GM21737 (cell line): ENCODE results near the gene MEGF8.
"Not testable (repeated sequence)": the region's sequence is repeated elsewhere in the genome, so short reads cannot be mapped to it uniquely, and the experiment has no call there.

ENCODE experiments used
- ATAC-seq: cut with Tn5 transposase; IDR thresholded peaks from one replicate; pipeline ENCODE4 v1.9.1; 2021; ENCODE audit warnings: mild to moderate bottlenecking, moderate library complexity; ENCODE audit not compliant: unreplicated experiment

The MEGF8 gene

DNA sequence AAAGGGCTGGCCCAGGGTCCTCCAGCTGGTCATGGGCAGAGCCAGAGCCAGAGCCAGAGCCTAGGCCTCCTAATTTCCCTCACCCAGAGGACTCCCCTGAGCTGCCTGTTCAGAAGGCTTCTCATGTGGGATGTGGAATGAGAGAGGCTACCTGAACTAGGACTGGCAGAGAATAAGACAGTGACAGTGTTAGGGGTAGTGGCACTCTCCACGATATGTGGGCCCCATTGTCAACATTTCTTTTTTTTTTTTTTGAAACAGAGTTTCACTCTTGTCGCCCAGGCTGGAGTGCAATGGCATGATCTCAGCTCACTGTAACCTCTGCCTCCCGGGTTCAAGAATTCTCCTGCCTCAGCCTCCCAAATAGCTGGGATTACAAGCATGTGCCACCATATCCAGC is 5.9 kb downstream of the MEGF8 start:
- not testable (repeated sequence) for ATAC-seq

GRCh38 chr19:42332059-42332458 is 6.6 kb downstream of the MEGF8 start:
- no peak for ATAC-seq

DNA sequence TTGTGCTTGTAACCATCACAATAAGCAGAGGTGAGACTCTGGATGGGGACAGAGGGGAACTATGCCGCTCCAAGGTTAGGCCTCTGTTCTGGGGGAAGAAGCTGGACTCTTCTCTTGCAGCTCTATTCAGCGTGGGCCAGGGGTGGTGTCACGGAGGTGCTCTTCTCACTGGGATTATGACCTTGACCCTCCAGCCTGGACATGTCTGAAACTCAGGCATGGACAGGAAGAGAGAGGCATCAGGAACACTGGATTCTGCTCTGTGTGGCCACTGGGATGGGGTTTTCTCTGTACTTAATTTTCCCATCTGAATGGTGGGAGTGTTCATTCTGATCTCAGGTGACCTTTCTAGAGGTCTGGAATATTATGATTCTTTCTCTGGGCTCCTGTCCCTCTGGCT is 7.6 kb downstream of the MEGF8 start:
- no peak for ATAC-seq

DNA sequence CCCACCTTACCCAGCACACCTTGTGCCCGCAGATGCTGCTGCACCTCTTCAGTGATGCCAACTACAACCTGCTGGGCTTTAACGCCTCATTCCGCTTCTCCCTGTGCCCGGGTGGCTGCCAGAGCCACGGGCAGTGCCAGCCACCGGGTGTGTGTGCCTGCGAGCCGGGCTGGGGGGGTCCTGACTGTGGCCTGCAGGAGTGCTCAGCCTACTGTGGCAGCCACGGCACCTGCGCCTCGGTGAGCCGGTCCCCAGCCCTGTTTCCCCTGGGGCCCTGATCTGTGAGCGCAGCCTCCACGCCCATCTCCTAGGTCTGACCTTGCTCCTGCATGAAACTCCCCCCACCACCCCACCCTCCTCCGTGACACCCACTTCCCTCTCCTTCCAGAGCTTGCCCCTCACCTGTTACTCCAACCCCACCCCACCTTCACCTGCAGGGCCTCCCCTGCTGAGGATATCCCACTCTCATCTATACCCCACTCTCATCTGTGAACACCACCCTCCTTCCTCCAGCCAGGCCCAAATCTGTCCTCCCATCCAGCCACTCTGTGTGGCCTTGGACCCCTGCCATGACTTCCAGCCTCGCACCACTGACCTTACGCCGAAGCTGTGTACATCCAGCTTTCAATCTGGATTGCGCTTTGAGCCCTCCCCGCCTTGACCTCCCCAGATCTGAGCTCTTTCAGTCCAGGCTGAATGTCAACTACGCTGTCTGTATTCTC is 8.7 kb downstream of the MEGF8 start:
- ATAC-seq: no peak

- no peak for ATAC-seq
These were observed 9.4 kb downstream of the MEGF8 start for GRCh38 chr19:42334697-42335373.

- no peak for ATAC-seq
These were observed 10.0 kb downstream of the MEGF8 start for GRCh38 chr19:42335374-42335936.

DNA sequence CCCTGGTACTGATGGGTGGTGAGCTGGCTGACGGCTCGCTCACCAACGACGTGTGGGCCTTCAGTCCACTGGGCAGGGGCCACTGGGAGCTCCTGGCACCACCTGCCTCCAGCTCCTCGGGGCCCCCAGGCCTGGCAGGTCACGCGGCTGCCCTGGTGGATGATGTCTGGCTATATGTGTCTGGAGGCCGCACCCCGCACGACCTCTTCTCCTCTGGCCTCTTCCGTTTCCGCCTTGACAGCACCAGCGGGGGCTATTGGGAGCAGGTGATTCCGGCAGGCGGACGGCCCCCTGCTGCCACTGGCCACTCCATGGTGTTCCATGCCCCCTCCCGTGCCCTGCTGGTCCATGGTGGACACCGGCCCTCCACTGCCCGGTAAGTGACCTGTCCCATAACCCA is 10.5 kb downstream of the MEGF8 start:
- no peak for ATAC-seq

DNA sequence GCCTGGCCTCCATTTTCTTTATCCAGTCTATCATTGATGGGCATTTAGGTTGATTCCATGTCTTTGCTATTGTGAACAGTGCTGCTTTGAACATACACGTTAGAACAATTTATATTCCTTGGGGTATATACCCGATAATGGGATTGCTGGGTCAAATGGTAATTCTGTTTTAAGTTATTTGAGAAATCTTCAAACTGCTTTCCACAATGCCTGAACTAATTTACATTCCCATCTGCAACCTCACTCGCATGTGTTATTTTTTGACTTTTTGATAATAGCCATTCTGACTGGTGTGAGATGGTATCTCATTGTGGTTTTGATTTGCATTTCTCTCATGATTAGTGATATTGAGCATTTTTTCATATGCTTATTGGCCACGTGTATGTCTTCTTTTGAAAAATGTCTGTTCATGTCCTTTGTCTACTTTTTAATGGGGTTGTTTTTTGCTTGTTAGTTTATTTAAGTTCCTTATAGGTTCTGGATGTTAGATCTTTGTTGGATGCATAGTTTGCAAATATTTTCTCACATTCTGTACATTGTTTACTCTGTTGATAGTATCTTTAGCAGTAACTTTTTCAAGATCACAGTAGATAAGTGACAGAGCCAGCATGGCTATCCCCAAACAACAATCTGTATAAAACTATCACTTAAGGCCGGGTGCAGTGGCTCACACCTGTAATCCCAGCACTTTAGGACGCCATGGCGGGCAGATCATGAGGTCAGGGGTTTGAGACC is 13.9 kb downstream of the MEGF8 start:
- ATAC-seq: not testable (repeated sequence)

DNA sequence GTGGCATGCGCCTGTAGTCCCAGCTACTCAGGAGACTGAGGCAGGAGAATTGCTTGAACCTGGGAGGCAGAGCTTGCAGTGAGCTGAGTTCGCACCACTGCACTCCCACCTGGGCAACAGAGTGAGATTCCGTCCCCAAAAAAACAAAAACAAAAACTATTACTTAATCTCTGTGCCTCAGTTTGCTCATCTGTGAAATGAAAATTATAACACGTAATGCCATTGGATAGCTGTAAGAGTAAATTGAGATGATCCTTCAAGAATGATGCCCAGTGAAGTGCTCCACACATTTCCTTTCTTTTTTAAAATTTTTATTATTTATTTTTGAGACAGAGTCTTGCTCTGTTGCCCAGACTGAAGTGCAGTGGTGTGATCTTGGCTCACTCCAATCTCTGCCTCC is 14.5 kb downstream of the MEGF8 start:
- not testable (repeated sequence) for ATAC-seq

GRCh38 chr19:42343344-42344110 is 18.1 kb downstream of the MEGF8 start:
- ATAC-seq: no peak

DNA sequence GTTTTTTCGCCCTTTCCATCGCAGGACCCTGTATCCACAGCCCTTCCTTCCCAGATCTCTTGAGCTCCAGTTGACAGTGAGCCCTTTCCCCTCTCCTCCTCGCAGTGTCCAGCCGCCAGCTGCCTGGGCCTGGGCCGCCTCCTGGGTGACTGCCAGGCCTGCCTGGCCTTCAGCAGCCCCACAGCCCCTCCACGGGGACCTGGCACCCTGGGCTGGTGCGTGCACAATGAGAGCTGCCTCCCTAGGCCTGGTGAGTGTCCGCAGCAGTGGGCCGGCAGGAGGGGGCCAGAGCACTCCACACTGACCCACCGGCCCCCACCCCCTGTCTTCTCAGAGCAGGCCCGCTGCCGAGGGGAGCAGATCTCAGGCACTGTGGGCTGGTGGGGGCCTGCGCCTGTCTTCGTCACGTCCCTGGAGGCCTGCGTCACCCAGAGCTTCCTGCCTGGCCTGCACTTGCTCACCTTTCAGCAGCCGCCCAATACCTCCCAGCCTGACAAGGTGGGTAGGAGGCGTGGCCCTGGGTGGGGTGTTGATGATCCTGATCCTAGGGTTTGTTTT is 19.0 kb downstream of the MEGF8 start:
- ATAC-seq: no peak

- ATAC-seq: no peak
These were observed 19.9 kb downstream of the MEGF8 start for GRCh38 chr19:42345191-42345812.

DNA sequence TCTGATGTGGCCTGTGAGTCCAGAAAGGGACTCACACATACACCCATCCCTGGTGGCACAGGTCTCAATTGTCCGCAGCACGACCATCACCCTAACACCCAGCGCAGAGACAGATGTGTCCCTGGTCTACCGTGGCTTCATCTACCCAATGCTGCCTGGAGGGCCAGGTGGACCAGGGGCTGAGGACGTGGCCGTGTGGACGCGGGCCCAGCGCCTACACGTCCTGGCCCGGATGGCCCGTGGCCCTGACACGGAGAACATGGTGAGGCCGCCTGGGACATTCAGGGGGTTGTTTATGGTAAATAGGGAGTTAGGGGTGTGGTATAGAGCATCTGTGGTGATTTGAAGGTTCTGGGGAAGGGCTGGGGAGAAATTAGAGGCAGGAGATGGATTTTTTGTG is 22.8 kb downstream of the MEGF8 start:
- no peak for ATAC-seq

GRCh38 chr19:42349378-42350107 is 24.1 kb downstream of the MEGF8 start:
- no peak for ATAC-seq

GRCh38 chr19:42350417-42350816 is 25.0 kb downstream of the MEGF8 start:
- ATAC-seq: no peak

- no peak for ATAC-seq
These were observed 25.8 kb downstream of the MEGF8 start for GRCh38 chr19:42351079-42351735.

DNA sequence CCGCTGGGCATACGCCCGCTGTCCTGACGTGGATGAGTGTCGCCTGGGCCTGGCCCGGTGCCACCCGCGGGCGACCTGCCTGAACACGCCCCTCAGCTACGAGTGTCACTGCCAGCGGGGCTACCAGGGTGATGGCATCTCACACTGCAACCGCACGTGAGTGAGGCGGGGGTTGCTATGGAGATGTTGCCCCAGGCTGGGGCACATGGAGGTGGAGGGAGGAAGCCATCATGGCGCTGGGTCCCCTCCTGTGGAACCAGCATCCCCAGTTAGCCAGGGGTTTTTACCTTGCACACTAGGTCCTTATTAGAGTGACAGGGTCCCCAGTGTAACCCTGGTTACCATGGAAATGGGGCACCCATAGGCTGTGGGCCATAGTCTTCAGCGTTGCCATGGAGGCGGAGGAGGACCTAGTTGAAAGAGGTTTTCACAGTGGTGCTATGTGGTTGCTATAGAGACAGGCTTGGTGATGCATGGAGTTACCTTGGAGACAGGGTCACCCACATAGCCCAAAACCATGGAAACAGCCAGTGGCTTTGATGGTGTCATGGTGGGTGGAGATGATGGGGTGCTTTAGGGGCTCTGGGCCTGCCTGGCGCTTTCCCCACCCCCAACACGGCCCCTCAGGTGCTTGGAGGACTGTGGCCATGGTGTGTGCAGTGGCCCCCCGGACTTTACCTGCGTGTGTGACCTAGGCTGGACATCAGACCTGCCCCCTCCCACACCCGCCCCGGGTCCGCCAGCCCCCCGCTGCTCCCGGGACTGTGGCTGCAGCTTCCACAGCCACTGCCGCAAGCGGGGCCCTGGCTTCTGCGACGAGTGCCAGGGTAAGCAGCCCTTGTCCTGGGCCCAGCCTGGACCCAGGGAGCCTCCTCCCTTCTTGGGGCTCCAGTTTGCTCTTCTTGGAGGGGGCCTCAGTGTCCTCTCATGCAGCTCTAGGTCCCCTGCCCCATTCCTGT is 27.1 kb downstream of the MEGF8 start:
- no peak for ATAC-seq
